Endothelial cell (in vitro differentiated cells): ENCODE measurements around the gene ETV6. TPM values are rescaled to one million over a fixed set of nuclear protein-coding genes. Genes with fewer than 3 reads are reported as not detected.

Source experiments
- DNase-seq: peaks from one replicate; pipeline ENCODE4 v3.0.0; 2021; ENCODE audit warnings: low spot score
- H3K27ac Mint-ChIP-seq: one replicate; pipeline ENCODE4 v1.8.0; 2021; ENCODE audit warnings: mixed read lengths, inconsistent platforms; ENCODE audit not compliant: unreplicated experiment
- H3K27me3 Mint-ChIP-seq: one replicate; pipeline ENCODE4 v1.8.0; 2021; ENCODE audit warnings: mild to moderate bottlenecking, moderate library complexity, mixed read lengths, inconsistent platforms; ENCODE audit not compliant: unreplicated experiment
- H3K36me3 Mint-ChIP-seq: one replicate; pipeline ENCODE4 v1.8.0; 2021; ENCODE audit warnings: mild to moderate bottlenecking, low read depth, mixed read lengths, inconsistent platforms; ENCODE audit not compliant: unreplicated experiment
- H3K4me1 Mint-ChIP-seq: one replicate; pipeline ENCODE4 v1.8.0; 2021; ENCODE audit warnings: mild to moderate bottlenecking, mixed read lengths, inconsistent platforms; ENCODE audit not compliant: unreplicated experiment
- H3K4me3 Mint-ChIP-seq: one replicate; pipeline ENCODE4 v1.8.0; 2021; ENCODE audit warnings: mild to moderate bottlenecking, mixed read lengths, inconsistent platforms; ENCODE audit not compliant: unreplicated experiment
- H3K9me3 Mint-ChIP-seq: one replicate; pipeline ENCODE4 v1.8.0; 2021; ENCODE audit warnings: mixed read lengths, inconsistent platforms; ENCODE audit not compliant: unreplicated experiment
- total RNA-seq: library from RNA; stranded (reverse); fragmentation: NEBNext Ultra II Directional; extraction: Animal tissue kit (Norgen Biotek cat#: 25700); gene quantifications from one replicate; pipeline ENCODE4 v1.2.1, GENCODE V29; 2021; ENCODE audit not compliant: unreplicated experiment
- TF ChIP-seq, protein P1 (sequence below): fragments of 200-600 bp; sonication (generic); IDR thresholded peaks from one replicate; pipeline ENCODE4 v1.5.0; 2021; ENCODE audit warnings: antibody characterized with exemption; ENCODE audit not compliant: unreplicated experiment

The ETV6 gene
- total RNA-seq, 1 donor from 2014 or later: 98.7 TPM

- Mint-ChIP-seq H3K27ac (no peak overlapping the region), H3K4me1 (peaks cover 79% of the 10 kb centered on the region), H3K9me3 (no peaks in the 10 kb centered on the region), H3K36me3 (peaks cover 35% of the 10 kb centered on the region), H3K27me3 (peaks cover 4% of the 10 kb centered on the region), H3K4me3 (peak overlapping the region; percentile 13)
- TF ChIP-seq, protein P1, sequence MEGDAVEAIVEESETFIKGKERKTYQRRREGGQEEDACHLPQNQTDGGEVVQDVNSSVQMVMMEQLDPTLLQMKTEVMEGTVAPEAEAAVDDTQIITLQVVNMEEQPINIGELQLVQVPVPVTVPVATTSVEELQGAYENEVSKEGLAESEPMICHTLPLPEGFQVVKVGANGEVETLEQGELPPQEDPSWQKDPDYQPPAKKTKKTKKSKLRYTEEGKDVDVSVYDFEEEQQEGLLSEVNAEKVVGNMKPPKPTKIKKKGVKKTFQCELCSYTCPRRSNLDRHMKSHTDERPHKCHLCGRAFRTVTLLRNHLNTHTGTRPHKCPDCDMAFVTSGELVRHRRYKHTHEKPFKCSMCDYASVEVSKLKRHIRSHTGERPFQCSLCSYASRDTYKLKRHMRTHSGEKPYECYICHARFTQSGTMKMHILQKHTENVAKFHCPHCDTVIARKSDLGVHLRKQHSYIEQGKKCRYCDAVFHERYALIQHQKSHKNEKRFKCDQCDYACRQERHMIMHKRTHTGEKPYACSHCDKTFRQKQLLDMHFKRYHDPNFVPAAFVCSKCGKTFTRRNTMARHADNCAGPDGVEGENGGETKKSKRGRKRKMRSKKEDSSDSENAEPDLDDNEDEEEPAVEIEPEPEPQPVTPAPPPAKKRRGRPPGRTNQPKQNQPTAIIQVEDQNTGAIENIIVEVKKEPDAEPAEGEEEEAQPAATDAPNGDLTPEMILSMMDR: no peak
- no peak for DNase-seq
Observed at GRCh38 chr12:11749943-11750690, 100.6 kb downstream of the ETV6 start.

- no peak for DNase-seq
- Mint-ChIP-seq H3K36me3 (peaks cover 28% of the 10 kb centered on the region), H3K4me3 (no peak overlapping the region), H3K27ac (no peak overlapping the region), H3K9me3 (no peaks in the 10 kb centered on the region), H3K27me3 (no peaks in the 10 kb centered on the region), H3K4me1 (peaks cover 67% of the 10 kb centered on the region)
- TF ChIP-seq, protein P1: no peak
Observed at GRCh38 chr12:11752403-11753149, 103.1 kb downstream of the ETV6 start.

DNA sequence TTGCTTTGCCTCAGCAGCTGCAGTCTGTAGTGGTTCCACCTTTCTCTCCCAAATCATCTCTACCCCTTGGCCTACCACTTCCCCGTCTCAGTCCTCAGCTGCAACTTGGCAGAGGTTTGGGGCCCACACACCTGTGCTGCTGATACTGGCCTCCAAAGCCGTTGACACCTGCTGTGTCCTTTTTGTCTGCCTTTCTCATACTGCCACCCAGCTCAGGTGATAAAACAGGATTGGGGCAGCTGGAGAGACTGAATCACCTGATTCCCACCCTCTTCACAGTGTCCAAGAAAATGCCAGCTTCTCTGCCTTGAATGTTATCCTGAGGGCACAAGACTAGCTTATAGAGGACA is 103.7 kb downstream of the ETV6 start:
- TF ChIP-seq, protein P1: no peak
- Mint-ChIP-seq H3K27me3 (no peaks in the 10 kb centered on the region), H3K9me3 (no peaks in the 10 kb centered on the region), H3K27ac (peak overlapping the region; percentile 17), H3K36me3 (peaks cover 28% of the 10 kb centered on the region), H3K4me1 (peaks cover 66% of the 10 kb centered on the region), H3K4me3 (no peak overlapping the region)
- DNase-seq: no peak

DNA sequence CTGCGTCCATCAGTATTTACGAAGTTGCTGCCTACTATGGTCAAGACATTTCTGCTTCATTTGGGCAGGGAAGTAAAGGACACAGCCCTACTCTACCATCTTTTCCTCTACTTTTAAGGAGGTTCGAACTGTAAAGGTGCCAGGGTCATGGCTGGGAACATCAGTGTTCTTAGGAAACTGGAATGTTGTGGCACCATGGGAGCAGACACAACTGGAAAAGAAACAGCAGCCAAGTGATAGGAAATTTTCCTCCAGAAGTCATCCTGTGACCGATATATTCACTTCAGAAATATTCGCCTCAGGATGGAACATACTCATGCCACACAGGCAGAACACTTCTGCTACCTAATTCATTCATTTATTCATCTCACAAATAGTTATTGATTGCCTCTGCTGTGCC is 104.4 kb downstream of the ETV6 start:
- Mint-ChIP-seq H3K27ac (no peak overlapping the region), H3K36me3 (peaks cover 28% of the 10 kb centered on the region), H3K4me3 (peak overlapping the region; percentile 44), H3K9me3 (no peaks in the 10 kb centered on the region), H3K4me1 (peaks cover 68% of the 10 kb centered on the region), H3K27me3 (no peaks in the 10 kb centered on the region)
- TF ChIP-seq, protein P1: no peak
- DNase-seq: no peak

DNA sequence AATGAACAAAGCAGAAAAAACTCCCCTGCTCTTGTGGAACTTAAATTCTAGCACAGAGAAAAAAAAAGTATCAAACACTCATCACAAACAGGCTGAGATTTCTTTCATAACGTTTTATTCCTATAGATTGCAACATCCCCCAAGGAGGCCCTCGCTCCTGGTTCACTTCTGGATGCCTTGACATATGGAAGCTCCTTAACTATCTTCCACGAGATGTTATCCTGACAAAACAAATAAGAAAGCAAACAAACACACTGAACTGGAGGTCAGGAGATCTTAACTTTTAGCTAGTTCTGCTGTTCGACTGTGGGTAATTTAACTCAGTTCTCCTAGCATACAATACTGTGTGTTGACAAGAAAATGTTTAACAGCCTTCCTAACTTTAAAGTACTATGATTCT is 104.8 kb downstream of the ETV6 start:
- no peaks in the 10 kb centered on the region for H3K27me3 Mint-ChIP-seq
- H3K4me3 Mint-ChIP-seq: no peak overlapping the region
- no peak overlapping the region for H3K27ac Mint-ChIP-seq
- TF ChIP-seq, protein P1: no peak
- no peaks in the 10 kb centered on the region for H3K9me3 Mint-ChIP-seq
- DNase-seq: no peak
- peaks cover 66% of the 10 kb centered on the region for H3K4me1 Mint-ChIP-seq
- H3K36me3 Mint-ChIP-seq: peaks cover 28% of the 10 kb centered on the region
